Measurements from ENCODE around the gene SRPRB.

SRPRB gene, protein sequence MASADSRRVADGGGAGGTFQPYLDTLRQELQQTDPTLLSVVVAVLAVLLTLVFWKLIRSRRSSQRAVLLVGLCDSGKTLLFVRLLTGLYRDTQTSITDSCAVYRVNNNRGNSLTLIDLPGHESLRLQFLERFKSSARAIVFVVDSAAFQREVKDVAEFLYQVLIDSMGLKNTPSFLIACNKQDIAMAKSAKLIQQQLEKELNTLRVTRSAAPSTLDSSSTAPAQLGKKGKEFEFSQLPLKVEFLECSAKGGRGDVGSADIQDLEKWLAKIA

DNA sequence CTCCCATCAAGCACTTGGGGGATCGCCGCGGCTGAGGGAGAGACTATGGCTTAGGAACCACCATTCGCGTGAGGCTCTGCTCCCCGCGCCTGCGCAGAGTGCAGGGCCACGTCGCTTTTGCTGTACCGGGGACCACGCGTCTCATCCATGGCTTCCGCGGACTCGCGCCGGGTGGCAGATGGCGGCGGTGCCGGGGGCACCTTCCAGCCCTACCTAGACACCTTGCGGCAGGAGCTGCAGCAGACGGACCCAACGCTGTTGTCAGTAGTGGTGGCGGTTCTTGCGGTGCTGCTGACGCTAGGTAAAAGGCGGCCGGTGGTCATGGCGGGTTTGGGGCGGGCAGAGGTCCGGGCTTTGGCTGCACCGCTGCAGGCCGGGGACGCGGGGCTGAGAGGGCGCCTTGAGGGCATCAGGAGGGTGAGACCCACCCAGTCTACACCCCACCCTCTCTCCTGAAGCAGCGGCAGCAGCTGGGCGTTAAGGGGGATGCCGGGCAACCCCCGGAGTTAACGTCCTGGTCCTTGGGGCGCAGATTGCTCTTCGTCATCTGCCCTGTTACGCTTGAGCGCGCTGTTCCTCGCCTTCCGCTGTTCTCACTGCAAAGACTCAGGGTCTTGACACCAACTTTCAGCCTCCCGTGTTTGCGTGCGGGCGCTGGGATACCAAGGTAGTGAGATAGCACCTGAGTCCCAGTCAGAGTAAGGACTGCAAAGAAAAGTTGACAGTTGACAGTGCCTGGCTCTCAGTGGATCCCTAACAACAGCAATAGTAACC is at the start of gene SRPRB:
TSS of gene SRPRB (plus strand) at position 114 of the 774 bp plus-strand sequence. CDS start at position 148, 34 bp downstream.
- peak; percentile 45 to 95 (median 89) for DNase-seq

DNA sequence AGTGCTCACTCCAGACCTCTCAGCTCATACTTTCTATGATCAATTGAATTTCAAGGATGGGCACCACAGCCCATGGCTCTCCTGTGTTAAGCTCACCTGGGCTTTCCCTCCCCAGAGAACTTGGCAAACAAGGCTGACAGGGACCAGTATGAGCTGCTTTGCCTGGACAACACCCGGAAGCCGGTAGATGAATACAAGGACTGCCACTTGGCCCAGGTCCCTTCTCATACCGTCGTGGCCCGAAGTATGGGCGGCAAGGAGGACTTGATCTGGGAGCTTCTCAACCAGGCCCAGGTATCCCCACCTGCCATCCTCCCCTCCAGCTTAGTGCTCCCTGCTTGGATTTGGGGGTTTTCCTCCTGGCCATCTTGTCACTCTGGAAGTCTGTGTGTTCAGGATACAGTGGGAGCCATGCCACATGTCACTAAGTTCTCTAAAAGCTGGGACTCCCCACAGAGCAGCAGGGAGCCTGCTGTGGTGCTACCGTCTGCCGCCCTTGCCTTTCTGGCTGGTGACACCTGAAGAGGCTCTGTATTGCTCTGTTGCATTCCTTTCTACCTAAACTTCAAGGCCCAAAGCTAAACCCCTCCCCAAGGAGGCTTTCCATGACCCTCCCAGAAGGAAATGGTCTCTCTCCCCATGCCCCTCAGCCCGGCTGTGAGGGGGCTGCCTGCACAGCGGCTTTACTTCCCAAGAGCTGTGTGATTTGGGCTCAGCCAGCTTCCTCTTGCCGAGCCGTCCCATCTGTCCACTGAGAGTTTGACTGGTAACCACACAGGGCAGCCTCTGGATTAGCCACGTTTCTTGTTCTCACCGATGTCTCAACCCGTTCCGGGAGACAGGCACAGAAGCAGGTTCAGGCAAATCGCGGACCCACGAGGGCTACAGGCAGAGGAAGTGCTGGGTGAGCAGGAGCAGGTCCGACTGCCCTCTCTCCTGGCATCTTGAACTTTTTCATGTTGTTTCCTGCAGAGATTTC is 48.6 kb upstream of the SRPRB start:
- peak in 1 of 14 donors; percentile 23 for DNase-seq

DNA sequence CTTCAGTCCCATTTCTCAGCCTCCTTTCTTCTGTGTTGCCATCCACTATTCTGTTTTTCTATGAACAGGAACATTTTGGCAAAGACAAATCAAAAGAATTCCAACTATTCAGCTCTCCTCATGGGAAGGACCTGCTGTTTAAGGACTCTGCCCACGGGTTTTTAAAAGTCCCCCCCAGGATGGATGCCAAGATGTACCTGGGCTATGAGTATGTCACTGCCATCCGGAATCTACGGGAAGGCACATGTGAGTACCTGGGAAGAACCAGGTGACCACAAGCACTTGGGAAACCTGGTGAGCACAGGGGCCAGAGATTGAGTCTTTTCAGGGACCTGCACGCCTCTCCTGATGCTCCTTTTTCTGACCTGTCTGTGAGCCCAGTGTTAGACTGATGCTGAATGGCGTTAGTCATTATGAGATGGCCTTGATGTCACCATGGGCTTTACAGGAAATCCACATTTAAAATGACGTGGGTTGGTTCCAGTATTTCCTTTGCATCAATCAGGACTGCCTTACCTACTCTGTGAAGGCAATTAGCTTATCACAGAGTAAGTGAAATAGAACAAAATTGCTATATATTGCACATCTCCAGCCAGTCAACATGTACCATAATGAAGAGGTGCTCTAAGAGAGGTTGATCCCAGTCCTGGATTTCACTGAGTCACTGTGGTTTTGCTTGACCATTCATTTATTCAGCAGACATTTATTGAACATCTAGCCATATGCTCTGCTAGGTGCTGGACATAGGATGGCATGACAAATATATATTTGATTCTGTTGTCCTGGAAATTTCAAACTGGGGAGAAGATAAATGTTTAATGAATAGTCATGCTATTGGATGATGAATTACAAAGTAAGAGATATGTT is 47.7 kb upstream of the SRPRB start:
- no peak for DNase-seq

DNA sequence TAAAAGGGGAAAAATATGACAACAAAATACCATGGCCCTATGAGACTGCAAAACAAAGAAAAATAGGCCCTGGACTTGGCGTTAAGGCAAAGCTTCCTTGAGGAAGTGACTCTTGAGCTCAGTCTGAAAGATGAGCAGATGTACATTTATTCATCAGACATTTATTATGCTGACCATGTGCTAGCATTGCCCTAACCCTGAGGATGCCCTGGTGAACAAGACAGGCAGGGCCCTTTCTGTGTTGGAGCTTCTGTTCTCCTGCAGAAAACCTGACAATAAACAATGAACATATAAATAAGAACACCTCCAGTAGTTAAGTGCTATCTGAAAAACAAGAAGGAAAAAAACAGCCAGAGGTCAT is 47.1 kb upstream of the SRPRB start:
- no peak for DNase-seq

DNA sequence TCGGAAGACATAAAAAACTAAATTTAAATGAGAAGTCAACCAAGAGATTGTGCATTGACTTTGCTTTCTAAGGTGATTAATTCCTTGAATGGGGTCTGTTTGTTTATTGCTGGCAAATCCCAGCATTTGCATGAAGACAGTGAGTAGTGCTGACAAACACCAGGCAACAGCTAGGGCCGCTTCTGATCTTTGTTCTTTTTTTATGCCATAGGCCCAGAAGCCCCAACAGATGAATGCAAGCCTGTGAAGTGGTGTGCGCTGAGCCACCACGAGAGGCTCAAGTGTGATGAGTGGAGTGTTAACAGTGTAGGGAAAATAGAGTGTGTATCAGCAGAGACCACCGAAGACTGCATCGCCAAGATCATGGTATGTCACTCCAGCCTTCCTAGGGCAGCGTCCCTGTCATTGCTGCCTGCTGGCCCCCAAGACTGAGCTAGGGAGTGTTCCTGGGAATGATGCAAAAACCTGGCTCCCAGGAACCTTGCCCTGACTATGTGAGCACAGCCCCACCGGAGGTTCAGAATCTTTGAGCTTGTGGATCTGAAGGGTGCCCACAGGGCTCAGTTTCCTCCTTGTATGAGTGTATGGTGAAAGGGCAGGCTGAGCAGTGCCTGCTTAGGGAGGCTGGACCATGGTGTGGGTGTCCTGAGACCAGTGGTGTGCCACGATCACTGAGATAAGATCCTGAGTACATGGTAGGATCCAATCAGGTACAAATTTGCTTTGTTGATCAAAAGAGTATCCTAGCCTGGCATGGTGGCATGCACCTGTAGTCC is 46.5 kb upstream of the SRPRB start:
- no peak for DNase-seq

DNA sequence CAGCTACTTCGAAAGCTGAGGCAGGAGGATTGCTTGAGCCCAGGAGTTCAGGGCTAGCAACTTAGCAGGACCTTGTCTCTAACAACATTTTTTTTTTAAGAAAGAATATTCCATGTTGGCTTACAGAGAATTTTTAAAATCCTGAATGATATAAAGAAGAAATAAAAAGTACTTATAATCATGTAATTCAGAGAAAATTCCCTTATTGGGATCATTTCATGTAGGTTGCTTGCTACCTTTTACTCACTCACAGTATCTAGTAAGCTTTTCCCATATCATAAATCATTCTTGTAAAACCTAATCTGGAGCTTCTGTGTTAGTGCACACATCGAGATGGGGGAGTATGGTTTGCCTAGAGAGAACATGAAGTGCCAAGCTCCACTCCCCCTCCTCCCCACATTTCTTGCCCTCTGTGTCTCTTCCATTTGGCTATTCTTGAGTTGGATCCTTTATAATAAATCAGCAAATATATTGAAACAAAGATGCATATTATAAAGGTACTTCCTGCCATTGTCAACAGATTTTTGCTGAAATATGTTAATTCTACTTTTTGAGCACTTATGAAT is 45.8 kb upstream of the SRPRB start:
- no peak for DNase-seq

DNA sequence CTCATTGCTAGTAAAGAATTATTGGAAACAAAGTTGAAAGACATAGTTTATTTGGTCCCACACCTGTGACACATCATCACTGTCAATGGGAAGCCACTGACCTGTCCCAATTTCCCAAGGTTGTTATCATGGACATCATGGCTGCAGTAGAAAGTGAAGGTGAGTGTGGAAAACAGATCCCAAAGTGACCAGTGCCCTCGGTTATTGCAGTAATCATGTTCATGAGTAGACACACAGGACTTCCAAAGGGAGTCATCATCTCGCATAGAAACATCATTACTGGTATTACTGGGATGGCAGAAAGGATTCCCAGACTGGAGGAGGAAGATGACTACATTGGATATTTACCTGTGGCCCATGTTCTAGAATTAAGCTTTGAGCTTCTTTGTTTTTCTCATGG is 44.7 kb upstream of the SRPRB start:
- no peak for DNase-seq

DNA sequence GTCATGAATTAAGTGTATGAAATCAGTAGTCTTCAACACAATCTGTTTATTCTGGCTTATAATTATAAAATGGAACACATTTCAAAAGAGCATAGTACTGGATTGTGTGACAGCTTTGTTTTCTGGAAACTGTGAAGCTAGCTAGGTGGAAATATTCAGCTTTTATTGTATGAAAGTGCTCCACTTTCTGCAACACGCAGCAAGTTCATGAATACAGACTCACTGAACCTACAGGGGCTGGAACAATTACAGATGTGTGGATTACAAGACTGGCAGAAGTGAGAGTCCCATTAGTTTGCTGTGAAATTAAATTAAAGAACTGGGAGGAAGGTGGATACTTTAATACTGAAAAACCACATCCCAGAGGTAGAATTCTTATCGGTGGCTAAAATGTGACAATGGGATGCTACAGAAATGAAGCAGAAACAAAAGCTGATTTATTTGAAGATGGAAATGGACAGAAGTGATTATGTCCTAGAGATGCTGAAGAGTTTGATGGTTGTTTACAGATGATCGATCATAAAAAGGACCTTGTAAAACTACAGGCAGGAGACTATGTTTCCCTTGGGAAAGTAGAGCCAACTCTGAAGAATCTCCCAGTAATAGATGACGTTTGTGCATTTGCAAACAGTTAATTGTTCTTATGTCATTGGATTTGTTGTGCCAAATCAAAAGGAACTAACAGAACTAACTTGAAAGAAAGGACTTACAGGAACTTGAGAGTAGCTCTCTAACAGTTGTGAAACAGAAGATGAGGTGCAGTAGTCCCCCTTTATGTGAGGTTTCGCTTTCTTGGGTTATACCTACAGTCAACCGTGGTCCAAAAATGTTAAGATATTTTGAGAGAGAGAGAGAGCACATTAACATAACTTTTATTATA is 43.8 kb upstream of the SRPRB start:
- no peak for DNase-seq

DNA sequence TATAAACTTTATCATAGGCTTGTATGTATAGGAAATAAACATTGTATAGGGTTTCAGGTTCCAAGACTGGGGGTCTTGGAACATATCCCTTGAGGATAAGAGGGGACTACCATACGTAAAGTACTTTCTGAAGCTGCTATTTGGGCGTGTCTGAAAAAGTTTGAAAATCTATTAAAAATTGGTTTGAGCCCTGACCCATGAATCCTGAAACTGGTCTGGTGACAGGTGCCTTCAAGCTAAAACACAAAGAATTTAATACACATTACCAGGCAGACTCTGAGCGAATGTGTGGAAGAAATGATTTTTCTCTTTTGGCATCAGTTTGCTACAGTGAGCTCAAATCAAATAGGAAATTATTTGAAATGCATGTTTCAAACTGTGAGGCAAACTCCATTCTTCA is 43.1 kb upstream of the SRPRB start:
- DNase-seq = no peak

DNA sequence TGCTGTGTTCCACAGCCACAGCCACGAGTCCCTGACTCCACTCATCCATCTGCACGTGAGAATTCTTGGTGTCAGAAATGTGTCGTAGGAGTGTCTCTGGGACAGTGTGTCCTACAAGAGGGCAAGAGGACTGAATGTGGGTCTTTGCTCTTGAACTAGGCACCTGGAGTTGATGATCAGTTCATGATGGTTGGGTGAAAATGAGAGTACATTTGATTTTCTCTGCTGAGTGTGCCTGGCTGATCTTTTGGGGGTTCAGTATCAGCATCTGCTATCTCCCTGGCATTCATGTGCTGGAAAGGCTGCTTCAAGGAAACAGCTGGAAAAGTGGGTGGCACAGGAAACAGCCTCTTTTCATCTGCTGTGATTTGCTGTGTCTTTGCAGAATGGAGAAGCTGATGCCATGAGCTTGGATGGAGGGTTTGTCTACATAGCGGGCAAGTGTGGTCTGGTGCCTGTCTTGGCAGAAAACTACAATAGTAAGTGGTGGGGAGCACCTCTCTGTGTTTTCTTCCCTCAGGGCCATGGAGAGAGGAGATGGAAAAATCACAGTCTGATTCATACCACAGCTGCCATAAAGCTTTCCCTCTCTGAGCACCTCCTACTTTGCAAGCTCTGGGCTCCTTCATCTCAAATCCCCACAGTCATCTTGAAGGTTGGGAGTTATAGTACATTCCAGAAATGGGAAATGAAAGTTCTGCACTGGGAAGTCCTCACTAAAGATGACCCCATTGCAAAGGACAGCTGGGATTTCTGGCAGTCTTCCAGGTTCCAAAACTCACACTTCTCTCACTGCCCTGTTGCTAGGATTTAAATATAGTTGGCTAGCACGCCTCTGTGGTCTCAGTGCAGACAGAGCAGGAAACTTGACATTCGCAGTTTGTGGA is 41.6 kb upstream of the SRPRB start:
- no peak for DNase-seq

DNA sequence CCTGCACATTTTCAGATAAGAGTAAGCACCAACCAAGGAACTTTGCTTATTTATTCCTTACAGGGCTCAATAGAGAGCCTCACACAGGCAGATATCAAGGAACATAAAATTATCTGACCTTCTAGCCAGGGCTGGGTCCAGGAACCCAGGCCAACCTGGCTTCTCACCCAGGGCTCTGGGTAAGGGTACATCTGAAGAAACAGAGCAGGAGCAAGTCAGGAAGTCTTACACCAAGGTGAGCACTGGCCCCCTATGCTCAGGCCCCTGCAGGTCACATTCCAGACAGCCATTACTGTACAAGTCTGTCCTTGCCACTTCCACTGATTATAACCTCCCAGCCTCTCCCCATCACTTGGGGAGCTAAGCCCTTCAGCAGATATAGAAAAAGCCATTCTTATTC is 40.4 kb upstream of the SRPRB start:
- DNase-seq = no peak

DNA sequence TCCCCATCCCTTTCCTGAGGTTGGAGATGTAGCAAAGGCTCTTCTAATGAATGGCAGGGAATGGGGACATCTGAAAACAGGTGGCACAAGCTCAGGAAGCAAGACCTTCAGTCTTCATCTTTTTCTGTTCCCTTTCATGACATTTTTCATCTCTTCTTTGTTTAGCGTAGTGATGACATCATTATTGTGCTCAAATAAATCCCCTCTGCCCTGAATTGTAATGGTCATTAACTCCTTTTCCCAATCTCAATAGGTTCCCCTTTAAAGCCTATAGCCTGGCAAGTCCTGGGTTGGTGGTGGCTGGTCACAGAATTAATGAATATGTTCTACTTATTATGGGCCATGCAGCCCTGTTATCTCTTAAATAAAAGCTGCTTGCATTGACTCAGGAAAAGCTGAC is 38.0 kb upstream of the SRPRB start:
- no peak for DNase-seq

DNA sequence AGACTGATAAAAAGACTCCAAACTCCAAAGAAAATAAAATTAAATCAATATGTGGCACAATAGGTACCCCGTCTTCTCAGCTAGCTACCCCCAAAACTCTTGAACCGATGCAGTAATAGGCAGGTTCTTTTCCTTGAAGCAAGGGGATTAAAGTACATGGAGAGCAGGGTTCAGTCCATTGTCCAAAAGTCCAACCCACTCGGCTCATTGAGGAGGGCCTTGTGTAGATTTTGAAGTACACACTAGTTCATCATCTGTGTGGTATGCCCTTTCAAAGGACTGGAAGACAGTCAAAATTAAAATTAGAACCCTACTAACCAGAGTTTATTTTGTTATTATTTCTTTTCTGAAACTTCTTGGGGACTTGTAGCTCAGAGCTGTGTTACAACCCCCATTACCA is 36.1 kb upstream of the SRPRB start:
- no peak for DNase-seq

DNA sequence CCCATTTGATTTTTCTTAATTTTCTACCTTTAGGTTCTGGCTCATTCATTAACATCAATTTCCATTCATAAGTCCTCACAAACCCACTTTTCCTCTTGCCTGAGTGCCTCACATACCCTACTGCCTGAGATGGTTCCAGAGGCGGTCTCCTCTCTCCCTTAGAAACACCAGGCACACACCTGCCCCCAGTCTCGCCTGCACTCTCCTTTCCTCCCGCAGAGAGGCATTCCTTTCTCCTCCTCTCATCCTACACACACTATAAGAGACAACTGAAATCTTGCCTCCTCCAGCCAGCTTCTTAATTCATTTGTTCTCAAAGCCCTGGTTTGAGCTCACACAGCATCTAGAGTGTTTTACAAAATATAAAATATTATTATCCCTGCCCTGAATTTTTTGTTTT is 31.9 kb upstream of the SRPRB start:
- DNase-seq = no peak

DNA sequence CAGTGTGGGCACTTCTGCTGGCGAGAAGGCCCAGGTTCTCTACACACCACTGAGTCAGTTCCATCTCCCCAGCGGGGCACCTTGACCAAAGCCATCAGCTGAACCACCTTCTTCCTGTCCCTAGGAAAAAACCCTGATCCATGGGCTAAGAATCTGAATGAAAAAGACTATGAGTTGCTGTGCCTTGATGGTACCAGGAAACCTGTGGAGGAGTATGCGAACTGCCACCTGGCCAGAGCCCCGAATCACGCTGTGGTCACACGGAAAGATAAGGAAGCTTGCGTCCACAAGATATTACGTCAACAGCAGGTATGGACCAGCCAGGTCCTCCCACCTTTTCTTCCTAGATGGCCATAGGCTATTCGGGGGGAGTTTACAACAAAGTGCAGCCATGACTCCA is 30.3 kb upstream of the SRPRB start:
- DNase-seq = no peak

DNA sequence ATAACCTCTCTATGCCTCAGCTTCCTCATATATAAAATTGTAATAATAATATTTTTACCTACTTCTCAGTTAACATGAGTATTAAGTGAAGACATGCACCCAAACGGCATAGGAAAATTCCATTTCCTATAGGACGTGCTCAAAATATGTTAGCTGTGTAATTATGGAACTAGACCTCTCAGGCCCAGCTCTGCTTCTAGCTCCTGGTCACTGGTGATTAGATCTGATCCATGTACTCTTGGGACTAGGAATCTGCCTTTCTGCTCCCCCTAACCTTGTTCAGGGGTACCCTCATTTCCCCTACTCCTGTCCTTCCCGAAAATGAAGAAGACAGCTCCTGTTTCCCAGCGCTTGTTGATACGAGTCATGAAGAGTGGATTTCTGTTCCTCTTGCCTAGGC is 29.8 kb upstream of the SRPRB start:
- no peak for DNase-seq

DNA sequence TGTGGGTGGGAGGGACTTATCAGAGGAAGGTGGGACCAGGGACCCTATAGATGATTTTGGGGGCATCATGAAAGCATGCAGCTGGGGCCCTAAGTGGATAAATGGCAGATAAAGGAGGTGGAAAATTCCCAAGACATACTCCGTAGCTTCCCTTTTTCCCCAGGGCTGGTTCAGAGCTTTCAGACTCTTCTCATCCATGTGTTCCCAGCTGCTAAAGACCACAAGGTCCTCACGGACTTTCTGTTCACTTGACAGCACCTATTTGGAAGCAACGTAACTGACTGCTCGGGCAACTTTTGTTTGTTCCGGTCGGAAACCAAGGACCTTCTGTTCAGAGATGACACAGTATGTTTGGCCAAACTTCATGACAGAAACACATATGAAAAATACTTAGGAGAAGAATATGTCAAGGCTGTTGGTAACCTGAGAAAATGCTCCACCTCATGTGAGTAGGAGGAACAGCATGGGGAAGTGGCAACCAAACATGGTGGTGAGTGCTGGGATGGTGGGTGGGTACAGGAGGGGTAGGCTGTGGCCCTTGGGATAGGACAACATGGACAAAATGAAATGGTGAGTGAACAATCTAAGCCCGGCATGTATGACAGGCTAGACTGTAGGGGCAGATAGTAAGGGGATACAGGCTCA is 28.7 kb upstream of the SRPRB start:
- DNase-seq = no peak
